ENCODE data around the gene STON1.
"Not testable (repeated sequence)": the region's sequence is repeated elsewhere in the genome, so short reads cannot be mapped to it uniquely, and the experiment has no call there.

The STON1 gene

DNA sequence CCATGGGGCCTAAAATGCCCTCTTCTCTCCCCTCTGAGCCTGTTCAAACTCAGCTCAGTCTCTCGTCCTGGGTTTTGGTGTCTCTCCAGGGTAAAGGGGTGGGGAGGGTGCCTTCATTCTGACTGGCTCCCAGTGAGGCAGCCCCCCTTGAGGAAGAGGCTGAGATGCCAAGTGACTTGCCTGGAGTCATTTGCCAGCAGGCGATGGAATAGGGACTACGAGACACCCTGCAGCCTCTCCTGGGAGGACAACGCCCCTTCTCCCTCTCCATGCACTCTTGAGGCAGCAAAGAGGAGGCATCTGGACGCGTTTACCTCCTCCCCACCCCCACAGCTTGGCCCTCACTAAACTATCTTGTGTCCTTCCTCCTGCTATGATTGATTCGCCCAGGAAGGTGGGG lies 760 bp upstream of the STON1 start:
- DNase-seq: no peak

DNA sequence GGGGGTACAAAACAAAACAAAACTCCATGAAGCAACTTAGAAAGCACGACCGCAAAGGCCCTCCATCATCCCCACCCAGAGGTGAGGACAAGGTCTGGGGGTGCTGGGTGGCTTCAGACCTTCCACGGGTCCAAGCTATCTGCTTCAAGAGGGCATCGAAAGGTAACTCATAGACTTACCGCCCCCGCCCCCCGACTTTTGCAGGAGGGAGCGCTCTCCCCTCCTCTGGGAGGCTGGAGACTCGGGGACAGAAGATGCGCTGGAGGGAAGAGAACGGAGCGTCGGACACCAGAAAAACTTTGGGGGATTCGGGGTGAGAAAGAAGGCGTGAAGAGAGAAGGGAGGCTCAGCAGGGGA lies 300 bp upstream of the STON1 start:
- DNase-seq: no peak

DNA sequence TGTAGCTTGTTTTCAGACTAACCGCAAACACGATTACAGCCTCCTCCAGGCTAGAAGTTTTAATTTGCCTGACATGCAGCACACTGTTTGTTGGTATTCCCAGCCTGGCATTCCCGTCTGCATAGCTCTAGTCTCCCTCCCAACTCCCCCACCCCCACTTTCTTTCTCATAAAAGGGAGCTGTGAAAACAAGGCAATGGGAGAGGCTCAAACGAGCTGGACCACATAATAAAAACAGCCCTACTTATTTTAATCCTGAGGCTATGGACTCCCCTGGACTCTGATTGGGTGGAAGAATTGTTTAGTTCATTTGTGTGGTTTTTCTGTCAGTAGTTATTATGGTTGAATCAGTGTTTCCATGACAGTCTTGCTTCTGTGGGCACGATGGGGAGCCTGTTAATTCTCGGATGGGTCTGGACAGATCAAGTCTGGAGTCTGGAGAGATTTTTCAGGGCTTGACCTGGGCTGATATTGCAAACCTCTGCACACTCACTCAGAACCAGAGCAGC lies 1.2 kb downstream of the STON1 start:
- no peak for DNase-seq

DNA sequence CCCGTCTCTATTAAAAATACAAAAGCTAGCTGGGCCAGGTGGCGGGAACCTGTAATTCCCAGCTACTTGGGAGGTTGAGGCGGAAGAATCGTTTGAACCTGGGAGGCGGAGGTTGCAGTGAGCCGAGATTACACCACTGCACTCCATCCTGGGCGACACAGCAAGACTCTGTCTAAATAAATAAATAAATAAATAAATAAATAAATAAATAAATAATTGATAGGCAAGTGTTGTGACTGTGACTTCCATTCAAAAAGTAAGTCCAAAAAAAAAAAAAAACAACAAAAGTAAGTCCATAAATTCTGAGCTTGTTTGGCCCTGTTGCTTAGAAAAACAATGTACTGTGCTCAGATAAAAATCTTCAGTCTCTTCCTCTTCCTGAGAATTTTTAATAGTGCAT lies 2.2 kb downstream of the STON1 start:
- no peak for DNase-seq

DNA sequence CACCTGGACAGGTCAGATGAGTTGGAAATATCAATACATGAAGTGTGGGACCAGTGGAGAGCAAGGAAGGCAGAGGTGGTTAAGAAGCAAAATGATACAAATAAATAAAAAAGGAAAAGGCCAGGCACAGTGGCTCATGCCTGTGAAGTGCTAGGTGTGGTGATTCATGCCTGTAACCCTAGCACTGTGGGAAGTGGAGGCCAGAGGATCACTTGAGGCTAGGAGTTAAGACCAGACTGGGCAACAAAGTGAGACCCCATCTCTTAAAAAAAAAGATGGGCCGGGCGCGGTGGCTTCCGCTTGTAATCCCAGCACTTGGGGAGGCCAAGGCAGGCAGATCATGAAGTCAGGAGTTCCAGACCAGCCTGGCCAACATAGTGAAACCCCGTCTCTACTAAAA lies 2.9 kb downstream of the STON1 start:
- DNase-seq: no peak

DNA sequence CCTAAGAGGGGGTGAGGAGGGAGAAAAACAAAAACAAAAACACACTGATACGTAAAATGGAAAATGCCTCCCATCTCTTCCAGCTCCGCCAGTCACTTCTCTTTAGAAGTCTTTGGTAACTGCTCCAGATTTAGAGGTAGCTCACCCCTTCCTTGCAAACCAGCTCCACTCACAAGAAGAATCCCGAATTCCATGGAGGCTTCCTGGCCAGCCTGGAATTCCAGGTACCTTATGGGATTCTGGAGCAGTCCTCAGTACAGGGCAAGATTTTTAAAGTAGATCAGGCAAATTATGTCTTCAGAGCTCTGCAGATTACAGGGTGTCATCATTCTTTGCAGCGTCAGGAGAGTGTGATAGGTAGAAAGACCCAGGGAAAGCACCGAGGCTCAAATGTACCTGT lies 4.8 kb downstream of the STON1 start:
- DNase-seq: no peak

DNA sequence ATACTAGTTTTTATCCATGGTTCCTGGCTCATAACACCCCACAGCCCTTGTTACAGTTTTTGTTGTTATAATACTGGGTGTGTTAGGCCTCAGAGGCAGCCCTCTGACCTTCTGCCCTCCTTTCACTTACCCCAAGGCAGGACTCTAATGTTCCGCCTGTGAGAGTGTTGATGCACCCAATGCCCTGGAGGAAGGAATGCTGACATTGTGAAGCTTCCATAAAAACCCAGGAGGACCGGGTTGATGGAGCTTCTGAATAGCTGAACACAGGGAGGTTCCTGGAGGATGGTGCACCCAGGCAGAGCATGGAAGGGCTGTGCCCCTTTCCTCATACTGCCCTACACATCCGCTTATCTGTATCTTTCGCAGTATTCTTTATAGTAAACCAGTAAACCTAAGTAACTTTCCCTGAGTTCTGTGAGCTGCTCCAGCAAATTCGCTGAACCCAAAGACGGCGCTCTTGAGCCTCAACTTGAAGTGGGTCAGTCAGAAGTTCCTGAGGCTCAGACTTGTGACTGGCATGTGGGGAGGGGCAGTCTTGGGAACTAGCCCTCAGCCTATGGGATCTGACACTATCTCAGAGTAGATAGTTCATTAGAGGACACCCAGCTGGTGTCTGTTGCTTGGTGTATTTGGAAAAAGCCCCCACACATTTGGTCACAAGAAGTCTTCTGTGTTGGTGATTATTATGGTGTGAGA lies 10.4 kb downstream of the STON1 start:
- no peak for DNase-seq

DNA sequence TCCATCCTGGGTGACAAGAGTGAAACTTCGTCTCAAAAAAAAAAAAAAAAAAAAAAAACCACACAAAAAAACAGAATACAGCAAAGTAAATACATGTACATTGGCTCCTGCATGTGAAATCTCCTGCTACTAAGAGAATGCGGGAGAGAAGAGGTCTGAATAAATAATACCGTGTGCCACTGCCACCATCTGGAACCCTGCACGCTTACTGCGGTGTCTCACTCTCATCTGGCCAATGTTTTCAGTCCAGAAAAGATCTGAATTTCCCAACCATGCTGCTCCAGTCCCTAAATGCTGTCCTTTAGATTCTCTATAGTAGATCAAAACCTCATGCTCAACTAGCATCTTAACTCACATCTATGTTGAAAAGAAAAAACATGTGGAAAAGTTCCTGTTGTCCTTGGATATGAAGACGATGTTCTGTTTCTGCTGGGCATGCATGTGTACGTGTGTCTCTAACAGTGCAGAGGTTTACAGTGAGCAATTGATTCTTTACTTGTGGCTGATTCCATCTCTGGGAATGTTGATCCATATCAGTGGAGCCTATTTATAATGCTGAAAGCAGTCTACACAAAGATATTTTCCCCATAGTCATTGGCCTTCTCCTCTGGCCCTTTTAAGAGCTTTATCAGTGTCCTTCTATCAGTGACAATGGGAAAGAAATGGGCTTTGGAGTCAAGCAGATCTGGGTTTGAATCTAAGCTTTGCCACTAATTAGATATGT lies 11.9 kb downstream of the STON1 start:
- DNase-seq: no peak

DNA sequence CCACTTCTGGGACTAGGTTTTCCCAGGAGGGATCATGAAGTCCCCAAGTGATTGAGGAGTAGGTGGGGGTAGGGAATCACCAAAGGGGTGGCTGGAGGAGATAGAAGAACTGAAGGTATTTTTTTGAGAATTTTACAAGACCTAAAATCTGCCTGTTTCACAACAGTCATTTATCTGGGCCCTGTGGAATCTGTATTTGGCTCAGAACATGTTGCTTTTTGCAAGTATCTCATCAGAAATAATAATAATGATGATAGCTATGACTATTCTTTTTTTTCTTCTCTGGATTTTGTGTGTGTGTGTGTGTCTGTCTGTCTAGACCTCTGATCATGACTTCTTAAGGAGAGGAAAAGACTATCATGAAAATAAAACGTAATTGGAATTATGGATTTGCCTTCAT lies 13.9 kb downstream of the STON1 start:
- DNase-seq: no peak

DNA sequence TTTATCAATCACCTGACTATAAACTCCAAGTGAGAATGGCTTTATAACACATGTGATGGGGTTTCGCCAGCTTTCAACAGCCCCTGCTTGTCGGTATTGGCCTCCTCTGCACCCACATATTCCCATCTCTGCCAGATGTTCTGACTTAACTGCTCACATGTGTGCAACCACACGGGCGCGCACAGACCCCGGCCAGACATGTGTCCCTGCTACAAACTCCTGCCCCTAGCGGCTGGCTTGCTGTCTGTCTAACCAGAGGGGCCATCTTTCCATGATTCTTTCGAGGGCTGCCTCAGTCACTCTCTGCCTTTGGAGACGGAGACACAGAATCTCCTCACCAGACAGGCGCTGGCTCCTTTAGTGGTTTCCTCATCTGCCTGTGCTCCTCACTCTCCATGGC lies 15.3 kb downstream of the STON1 start:
- DNase-seq: no peak

DNA sequence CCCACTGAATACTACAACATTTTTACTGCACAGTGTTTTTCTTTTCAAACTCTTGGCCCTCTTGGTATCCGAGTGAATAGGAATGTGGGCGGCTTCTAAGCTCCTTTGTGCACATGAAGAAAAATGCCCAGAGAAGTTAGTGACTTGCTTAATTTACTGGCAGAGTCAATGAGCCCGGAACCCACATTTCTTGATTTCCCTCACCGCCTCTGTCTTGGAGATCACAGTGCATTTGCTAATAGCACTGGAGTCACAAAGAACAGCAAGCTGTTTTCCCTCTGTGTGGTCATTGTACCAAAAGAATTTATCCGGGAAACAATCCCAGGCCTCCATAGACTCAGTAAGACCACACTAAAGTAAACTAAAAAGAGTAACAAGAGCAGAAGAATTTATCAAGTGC lies 18.9 kb downstream of the STON1 start:
- no peak for DNase-seq

DNA sequence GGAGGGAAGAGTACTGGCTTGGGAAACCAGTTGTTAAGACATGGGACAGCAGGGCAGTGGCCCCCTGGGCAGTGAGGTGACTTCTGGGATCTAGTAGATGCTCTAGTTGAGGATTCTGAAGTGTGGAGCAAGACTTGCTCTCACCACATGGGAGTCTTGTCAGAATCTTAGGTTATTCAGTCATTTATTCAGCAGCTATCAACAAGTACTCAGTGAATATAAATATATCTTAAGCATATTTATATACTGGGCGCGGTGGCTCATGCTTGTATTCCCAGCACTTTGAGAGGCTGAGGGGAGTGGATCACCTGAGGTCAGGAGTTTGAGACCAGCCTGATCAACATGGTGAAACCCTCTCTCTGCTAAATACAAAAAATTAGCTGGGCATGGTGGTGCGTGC lies 20.0 kb downstream of the STON1 start:
- no peak for DNase-seq

DNA sequence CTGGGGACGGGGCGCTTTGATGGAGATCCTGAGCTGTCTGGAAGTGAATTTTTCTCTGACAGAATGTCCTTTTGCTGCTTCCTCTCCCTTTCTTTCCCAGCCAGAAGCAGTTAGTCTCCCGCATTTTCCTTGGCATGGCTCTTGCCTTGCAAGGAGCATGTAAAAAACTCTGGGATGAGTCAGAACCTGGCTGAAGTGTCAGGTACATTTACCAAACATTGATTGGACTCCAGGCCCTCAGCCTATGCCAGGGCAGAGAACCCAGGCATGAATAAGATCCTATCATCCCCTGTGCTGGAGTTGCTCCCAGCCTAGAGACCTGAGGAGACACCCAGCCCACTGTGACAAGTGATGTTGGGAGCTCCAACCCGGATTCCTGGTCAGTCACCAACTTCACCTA lies 21.6 kb downstream of the STON1 start:
- no peak for DNase-seq

DNA sequence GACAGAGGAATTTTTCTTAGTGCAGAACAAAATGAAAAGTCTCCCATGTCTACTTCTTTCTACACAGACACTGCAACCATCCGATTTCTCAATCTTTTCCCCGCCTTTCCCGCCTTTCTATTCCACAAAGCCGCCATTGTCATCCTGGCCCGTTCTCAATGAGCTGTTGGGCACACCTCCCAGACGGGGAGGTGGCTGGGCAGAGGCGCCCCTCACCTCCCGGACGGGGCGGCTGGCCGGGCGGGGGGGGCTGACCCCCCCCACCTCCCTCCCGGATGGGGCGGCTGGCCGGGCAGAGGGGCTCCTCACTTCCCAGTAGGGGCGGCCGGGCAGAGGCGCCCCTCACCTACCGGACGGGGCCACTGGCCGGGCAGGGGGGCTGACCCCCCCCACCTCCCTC lies 25.1 kb downstream of the STON1 start:
- not testable (repeated sequence) for DNase-seq

DNA sequence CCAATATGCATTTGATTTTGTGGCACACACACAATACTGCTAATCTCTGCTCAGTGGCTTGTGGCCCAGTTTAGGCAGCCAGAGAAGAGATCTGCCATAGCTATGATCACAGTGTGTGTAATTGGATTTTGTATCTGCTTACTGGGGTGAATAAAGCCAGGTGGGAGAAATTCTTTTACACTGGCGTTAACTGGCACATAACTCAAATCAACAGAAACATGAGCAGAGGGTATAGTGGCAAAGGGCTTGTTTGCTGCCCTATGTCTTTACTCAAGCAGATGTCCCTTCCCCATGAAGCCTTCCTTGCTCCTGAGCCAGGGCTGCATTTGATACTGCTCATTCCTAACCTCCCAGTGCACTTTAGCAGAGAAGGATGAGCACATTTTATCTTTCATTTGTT lies 28.5 kb downstream of the STON1 start:
- DNase-seq: no peak

DNA sequence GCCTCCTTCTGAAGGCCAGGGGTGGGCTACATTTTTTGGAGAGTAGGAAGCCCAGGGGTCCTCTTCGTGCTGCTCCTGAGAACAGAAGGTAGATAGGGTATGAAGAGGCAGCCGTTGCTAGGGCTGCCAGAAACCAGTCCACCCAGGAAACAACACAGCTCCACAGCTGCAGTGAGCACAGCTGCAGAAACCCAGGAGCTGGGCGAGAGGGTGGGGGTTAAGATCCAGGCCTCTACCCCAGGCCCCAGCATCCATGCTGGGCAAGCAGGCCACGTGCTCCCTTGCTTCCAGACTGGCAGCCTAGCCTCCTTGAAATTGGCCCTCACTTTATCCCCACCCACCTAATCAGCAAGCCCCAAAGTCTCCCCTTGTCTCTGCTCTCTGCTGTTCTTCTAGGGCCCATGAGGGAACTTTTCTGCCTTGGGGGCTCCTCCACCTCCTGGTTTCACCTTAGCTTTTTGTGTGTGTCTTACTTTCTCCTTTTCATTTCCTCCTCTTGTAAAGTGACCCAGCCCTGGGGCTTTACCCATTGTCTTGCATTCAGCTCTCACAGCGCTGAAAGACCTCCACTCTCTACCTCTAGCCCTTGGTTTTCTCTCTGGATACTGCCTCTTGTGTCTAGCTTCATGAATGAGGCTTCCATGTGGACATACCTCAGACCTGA lies 30.7 kb downstream of the STON1 start:
- no peak for DNase-seq

DNA sequence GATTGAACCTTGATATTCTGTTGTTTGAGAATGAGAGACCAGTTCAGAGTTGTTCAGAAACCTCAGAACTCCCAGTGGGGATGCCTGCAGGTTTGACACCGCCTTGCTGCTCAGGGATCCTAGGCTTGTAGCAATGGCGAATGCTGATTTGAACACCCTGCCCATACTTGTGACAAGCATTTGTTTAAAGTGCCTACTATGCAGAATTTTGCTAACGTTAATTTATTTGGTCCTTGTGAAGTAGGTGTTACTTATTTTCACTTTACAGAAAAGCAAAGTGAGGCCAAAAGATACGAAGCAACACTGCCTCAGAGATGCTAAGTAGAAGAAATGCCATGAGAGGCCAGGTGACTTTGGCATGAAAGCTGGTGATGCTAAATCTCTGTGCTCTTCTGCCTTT lies 32.3 kb downstream of the STON1 start:
- no peak for DNase-seq

DNA sequence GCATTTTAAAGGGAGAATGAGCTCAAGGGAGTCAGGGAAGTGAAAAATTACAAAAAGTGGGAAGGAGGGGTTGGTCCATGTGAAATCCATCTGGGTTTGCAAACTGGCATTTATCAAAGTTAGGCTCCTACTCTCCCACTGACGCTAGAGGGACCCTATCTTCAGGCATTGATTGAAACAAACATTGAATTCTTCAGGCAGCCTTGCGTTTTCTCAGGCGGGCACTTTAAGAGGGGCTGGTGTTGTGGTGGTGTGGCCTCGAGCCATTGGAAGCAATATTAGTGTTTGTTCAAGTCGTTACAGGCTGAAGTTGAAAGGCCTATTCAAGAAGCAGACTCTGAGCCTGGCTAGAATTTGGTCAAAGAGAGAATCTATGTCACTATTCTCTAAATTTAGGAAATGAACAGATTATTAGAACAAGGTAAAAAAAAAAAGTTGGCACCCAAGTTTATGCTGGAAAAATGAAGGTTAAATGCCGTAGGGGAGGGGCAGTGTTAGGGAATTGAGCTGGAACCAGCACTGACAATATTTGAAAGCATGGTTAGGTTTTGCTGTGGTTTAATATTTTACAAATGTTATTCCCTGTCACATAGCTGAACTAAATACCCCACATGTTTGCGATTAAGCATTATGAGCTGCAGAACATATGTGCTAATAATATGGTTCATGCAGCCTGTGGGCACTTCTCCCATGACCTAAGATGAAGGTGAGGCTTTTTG lies 36.8 kb downstream of the STON1 start:
- no peak for DNase-seq

DNA sequence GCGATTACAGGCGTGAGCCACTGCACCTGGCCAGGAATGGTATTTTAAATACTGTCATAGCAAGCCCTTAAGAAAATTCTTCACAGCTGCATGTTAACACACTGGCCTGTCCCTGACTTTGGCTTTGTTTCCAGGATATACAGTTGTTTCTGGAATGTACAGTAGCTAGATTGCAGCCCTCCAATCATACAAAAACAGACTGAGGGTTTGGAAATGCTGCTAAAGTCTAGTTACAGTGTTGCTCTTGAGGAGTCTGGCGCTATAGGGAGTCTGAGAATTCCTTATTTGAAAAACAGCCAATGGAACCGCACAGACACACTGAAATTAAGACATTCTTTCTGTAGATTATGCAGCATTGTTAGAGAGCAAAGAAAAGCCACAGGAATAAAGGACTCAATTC lies 37.7 kb downstream of the STON1 start:
- DNase-seq: no peak

DNA sequence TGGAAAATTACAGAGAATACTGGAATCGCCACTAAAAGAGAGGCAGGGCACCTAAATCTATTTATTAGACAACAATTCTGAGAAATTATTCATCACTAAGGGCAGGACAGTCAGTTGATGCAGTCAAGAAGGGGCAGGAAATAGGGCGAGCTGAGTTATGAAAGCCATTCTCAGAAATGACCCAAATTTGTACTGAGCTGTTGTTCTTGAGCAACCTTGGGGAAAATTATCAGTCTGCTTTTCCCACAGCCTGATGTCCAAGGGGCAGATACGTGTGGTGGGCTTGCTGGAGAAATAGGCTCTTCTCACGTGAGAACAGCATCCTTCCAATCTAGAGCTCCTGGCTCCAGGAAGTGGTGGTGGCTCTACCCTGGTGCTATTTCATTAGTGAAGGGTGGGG lies 38.6 kb downstream of the STON1 start:
- DNase-seq: no peak

DNA sequence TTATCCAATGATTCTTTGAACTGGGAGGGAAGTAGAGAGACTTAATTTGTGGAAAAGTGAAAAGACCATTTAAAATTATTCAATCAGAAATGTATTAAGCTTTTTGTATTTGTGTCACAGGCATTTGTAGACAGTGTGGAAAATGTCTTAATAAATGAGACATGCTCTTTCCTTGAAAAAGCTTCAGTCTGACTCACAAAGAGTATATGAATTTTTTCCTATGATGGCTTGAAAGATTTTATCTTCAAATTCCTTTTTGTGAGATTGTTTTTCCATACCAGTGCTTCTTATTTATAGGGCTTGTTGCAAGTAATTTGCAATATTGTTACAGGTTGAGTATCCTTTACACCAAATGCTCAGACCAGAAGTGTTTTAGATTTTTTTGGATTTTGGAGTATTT lies 39.5 kb downstream of the STON1 start:
- no peak for DNase-seq

DNA sequence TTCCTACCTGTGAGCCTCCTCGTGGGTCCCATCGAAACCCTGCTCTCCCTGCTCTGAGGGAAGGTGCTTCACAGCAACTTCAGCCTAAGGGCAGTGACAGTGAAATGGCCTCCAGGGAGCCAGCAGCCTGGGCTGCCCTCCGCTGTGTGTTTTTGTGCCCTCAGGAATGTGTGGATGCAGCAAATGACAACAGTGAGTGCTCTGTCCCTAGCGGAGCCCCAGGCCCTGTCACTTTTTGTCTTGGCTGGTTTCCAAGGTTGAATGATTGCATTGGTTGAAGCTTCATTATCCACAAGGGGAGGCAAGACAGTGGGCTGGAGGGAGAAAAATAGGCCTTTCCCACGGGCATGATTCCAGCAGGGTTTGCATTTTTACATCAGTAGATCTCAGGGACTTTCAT lies 42.9 kb downstream of the STON1 start:
- no peak for DNase-seq

Data from central memory CD4-positive, alpha-beta T cell (primary cell).